IPS-18a (cell line): ENCODE results near the gene NLRC3.

Experiments used
- H3K27ac ChIP-seq: one replicate; pipeline ENCODE4 v1.5.1; 2013; ENCODE audit warnings: low read length
- H3K27me3 ChIP-seq: one replicate; pipeline ENCODE4 v1.6.1; 2013; ENCODE audit warnings: mild to moderate bottlenecking, low read length; ENCODE audit not compliant: control insufficient read depth, insufficient read depth
- H3K36me3 ChIP-seq: one replicate; pipeline ENCODE4 v1.6.1; 2013; ENCODE audit warnings: low read depth, low read length; ENCODE audit not compliant: control insufficient read depth
- H3K4me1 ChIP-seq: one replicate; pipeline ENCODE4 v1.6.1; 2013; ENCODE audit warnings: low read depth, low read length; ENCODE audit not compliant: control insufficient read depth
- H3K4me3 ChIP-seq: one replicate; pipeline ENCODE4 v1.5.1; 2013; ENCODE audit warnings: low read length
- H3K9ac ChIP-seq: one replicate; pipeline ENCODE4 v1.6.1; 2013; ENCODE audit warnings: mild to moderate bottlenecking, low read length, moderate library complexity
- H3K9me3 ChIP-seq: one replicate; pipeline ENCODE4 v1.6.1; 2013; ENCODE audit warnings: low read depth, low read length; ENCODE audit not compliant: control insufficient read depth

NLRC3 gene

DNA sequence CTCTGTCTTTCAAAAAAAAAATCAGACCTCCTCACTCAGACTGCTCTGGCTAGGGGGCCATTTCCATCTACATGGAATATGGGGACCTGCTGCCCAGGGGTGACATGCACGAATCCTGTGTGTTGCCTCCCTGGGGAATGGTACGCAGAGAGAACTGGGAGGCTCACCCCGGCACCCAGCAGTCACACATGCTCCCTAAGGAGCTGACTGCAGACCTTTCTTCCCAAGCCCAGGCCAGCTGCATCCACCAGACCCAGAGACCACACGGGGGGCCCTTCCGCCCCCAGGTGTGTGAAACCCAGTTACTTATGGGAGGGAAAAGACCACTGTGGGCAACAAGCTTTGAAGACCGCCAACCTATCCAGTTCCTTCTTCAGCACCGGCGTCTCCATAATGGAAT, 7.2 kb upstream of the NLRC3 start:
- Histone ChIP-seq H3K9ac (no peak overlapping the region), H3K4me3 (no peak overlapping the region), H3K36me3 (peaks cover 20% of the 10 kb centered on the region), H3K4me1 (no peaks in the 10 kb centered on the region), H3K27ac (no peak overlapping the region), H3K27me3 (no peaks in the 10 kb centered on the region), H3K9me3 (no peaks in the 10 kb centered on the region)

DNA sequence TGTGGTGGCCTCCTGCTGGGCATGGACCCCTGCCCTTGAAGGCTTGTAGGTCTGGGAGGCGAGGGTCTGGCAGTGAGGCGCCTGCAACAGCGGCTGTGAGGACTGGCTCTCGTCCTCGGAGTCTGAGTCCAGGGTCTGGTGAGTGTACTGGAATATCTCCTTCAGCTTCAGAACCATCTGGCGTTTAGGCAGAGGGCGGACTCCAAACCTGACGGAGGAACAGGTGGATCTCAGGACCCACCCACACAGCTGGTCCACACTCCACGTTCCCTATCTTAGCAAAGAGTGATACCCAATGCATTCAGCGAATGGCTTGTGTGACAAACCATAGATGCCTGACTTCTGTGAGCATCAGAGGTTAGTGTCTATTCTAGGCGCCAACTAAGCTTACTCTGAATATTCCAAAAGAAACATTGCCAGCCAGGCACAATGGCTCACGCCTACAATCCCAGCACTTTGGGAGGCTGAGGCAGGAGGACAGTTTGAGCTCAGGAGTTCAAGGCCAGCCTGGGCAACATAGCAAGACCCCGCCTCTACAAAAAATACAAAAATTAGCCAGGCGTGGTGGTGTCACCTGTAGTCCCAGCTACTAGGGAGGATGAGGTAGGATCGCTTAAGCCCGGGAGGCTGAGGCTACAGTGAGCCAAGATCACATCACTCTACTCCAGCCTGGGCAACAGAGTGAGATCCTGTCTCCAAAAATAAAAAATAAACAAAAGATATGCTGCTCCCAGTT, 6.3 kb upstream of the NLRC3 start:
- peaks cover 20% of the 10 kb centered on the region for H3K36me3 ChIP-seq
- no peak overlapping the region for H3K9ac ChIP-seq
- no peaks in the 10 kb centered on the region for H3K4me1 ChIP-seq
- no peaks in the 10 kb centered on the region for H3K27me3 ChIP-seq
- H3K9me3 ChIP-seq = no peaks in the 10 kb centered on the region
- no peak overlapping the region for H3K27ac ChIP-seq
- H3K4me3 ChIP-seq = no peak overlapping the region

DNA sequence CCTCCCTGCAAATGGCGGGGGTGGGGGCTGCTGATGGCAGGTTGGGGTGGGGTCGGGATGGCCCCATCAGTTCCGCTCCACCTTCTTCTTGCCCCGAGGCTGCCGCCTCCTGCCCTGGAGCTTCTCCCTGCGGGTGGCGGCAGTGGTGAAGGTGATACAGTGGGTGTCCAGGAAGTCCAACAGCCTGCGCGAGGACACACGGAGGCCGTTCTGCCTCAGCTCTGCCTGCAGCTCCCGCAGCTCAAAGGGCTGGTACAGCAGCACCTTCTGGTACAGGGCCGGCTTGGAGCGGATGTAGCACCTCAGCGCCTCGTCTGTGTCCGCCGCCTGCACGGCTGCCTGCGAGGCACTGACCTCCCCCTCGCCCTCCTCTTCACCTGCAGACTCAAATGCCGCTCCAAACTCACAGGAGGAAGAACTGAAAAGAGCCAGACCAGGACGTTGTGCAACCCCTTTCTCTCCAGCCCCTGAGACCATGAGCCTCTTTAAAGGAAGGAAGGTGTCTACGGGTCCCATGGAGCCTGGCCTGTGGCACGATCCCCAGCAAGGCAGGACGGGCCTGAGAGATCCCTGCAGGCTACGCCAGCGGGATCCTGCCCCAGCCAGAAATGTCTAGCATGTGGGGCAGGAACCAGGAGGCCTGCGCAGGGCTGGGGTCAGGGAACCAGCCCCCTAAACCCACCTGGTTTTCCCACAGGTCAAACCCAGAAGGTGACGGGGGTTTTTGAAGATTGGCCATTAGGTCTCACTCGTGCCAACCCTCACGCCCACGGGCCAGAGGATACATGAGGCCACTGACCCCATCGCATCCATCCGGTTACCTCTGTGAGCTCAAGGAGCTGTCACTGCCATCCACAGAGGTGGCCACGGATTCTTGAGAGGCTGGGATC, 5.3 kb upstream of the NLRC3 start:
- no peaks in the 10 kb centered on the region for H3K4me1 ChIP-seq
- no peaks in the 10 kb centered on the region for H3K27me3 ChIP-seq
- H3K36me3 ChIP-seq = peaks cover 16% of the 10 kb centered on the region
- no peak overlapping the region for H3K27ac ChIP-seq
- H3K9me3 ChIP-seq = no peaks in the 10 kb centered on the region
- no peak overlapping the region for H3K4me3 ChIP-seq
- H3K9ac ChIP-seq = no peak overlapping the region

DNA sequence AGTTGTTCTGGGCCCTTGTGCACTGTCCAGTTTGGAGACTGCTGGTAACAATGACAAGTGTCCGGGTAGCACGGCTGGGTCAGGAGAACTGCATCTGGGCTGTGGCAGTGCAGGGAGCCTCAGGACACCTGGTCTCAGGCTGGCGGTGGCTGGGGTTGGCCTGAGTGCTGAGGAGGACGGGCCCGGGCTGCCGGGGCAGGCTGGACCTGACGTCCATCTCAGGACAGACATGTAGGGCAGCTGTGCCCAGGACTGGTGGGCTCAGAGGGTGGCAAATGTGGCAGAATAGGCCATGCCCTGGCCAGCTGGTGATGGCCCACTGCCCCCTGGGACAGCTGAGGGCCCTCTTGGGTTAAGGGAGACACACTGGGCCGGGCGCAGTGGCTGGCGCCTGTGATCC, 4.2 kb upstream of the NLRC3 start:
- H3K36me3 ChIP-seq = peaks cover 16% of the 10 kb centered on the region
- H3K27ac ChIP-seq = no peak overlapping the region
- no peaks in the 10 kb centered on the region for H3K27me3 ChIP-seq
- H3K4me3 ChIP-seq = no peak overlapping the region
- no peaks in the 10 kb centered on the region for H3K9me3 ChIP-seq
- no peak overlapping the region for H3K9ac ChIP-seq
- no peaks in the 10 kb centered on the region for H3K4me1 ChIP-seq

DNA sequence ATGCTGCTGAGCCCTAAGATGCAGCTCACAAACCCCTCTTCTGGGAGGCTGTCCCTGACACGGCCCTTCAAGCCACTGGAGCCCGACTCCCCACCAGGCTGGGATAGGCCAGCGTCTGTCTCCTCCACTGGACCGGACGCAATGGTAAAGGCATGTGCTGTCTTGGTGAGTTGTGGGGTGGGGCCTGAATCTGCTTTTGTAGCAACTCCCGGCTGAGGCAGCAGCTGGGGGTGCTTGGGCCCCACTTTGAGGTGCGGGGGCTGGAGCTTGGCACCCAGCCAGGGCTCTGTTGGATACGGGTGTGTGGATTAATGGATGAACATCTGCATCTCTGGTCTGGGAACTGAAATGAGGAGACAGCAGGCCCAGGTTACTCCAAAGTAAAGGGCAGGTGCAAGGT, 3.5 kb upstream of the NLRC3 start:
- H3K9me3 ChIP-seq = no peaks in the 10 kb centered on the region
- peaks cover 16% of the 10 kb centered on the region for H3K36me3 ChIP-seq
- H3K4me1 ChIP-seq = no peaks in the 10 kb centered on the region
- no peaks in the 10 kb centered on the region for H3K27me3 ChIP-seq
- no peak overlapping the region for H3K4me3 ChIP-seq
- H3K9ac ChIP-seq = no peak overlapping the region
- H3K27ac ChIP-seq = no peak overlapping the region

DNA sequence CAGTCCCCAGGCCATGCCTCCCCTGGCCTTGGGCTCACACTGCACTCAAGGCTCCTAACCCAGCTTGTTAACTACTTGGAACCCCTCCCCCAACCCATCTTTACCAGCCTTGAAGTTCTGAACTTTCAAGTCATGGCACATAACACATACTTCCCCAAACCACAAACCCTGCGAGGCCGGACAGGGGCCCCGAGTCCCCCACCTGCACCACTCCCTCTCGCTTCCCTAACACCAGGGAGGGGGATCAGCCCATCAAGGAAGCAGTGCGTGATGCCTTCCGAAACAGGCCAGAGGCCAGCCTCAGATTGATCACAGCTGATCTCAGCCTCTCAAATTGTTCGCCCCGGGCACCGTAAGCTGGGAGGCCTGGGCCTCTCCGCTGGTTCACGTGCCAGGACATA, 3.0 kb upstream of the NLRC3 start:
- Histone ChIP-seq H3K9me3 (no peaks in the 10 kb centered on the region), H3K4me3 (no peak overlapping the region), H3K27me3 (no peaks in the 10 kb centered on the region), H3K9ac (no peak overlapping the region), H3K27ac (no peak overlapping the region), H3K4me1 (no peaks in the 10 kb centered on the region), H3K36me3 (peaks cover 16% of the 10 kb centered on the region)

DNA sequence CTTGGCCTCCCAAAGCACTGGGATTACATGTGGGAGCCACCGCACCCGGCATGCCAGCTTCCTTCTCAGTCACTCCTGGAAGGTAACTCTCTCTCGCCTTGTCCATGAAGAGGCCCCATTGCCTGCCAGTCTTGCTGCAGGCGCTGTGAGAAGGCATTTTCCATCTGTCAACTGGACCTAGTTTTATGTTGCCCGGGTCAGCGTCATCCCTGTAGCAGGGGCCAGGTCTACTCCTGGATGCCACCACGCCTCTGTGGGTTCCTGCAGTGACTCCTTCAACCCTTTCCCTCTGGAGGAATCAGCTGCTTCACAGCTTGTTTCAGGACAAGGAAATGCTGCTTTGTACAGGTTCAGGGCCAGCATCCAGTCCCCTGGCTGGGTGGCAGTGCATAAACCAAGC, 2.6 kb upstream of the NLRC3 start:
- H3K27me3 ChIP-seq = no peaks in the 10 kb centered on the region
- H3K4me3 ChIP-seq = no peak overlapping the region
- H3K9me3 ChIP-seq = no peaks in the 10 kb centered on the region
- H3K36me3 ChIP-seq = peaks cover 16% of the 10 kb centered on the region
- no peaks in the 10 kb centered on the region for H3K4me1 ChIP-seq
- no peak overlapping the region for H3K27ac ChIP-seq
- H3K9ac ChIP-seq = no peak overlapping the region

DNA sequence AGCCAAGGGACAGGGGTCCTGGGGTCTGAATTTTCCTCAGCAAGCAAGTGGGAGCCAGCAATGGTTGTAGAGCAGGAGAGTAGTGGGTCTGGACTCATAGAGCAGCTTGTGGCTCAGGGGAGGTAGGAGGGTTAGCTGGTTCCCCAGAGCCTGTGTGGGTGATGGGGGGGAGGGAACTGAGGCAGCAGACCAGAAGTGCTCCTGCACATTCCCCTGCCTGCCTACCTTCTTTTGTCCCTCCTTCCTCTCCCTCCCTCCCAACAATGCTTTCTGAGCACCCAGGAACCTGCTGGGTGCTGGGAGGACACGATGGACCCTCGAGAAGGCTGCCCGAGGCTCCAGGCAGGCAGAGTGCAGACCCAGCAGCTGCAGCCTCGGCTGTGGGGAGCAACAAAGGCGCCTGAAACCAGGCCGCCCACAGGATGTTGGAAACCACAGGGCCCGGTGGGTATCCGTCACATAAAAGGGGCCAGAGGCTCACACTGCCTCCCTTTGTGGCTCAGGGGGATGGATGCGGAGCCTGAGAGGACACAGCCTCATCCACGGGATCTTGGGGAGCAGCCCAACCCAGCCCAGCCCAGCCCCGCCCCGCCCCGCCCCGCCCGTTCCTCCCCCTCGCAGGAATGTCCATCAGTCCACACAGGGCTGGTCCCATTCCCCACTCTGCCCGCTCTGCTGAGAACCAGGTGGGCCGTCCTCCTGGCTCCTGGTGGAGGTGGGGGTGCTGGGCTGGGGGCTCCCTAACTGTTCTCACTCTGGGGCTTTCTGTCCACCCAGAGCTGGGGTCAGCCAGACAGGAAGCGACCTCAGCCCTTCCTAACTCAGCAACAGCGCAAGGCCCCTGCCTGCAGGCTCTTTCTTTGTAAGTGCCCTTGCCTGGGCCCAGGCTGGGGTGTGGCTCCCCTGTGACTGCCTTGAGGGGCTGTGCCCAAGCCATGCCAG, 1.7 kb upstream of the NLRC3 start:
- Histone ChIP-seq H3K4me3 (no peak overlapping the region), H3K9ac (no peak overlapping the region), H3K36me3 (peaks cover 15% of the 10 kb centered on the region), H3K27ac (no peak overlapping the region), H3K4me1 (no peaks in the 10 kb centered on the region), H3K9me3 (no peaks in the 10 kb centered on the region), H3K27me3 (no peaks in the 10 kb centered on the region)

DNA sequence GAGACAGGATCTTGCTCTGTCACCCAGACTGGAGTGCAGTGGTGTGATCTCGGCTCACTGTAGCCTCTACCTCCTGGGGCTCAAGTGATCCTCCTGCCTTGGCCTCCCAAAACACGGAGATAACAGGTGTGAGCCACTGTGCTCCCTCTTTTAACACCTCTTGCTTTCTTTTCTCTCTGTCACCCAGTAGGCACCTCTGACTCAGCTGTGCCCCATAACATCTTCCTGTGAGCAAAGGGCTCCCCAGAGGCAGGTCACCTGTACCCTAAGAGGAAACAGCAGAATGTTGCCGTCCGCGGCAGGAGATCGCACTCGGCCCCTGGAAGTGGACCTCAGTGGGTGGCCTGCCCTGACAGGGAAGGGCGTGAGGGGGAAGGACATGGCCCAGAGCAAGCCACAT, 918 bp upstream of the NLRC3 start:
- Histone ChIP-seq H3K27ac (no peak overlapping the region), H3K9me3 (no peaks in the 10 kb centered on the region), H3K4me1 (no peaks in the 10 kb centered on the region), H3K4me3 (no peak overlapping the region), H3K36me3 (peaks cover 8% of the 10 kb centered on the region), H3K27me3 (no peaks in the 10 kb centered on the region), H3K9ac (no peak overlapping the region)

DNA sequence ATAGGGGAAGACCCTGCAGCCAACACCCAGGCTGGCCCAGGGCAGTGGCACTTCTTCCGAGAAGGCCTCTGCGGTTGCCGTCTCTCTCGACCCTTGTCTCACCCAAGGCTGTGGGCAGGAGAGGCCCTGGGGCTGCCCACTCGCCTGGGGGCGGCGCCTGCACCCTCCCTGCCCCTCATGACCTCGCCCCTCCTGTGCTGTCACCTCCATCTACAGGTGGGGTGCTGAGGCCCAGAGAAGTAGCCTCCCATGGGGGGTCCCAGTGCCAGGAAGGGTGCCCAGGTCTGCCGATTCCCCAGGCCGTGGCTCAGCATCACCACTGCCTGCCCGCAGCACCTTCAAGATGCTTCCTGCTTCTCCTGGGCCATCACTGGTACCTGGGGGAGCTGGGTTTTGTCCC, 992 bp downstream of the NLRC3 start:
- no peak overlapping the region for H3K4me3 ChIP-seq
- H3K9ac ChIP-seq = no peak overlapping the region
- no peak overlapping the region for H3K27ac ChIP-seq
- no peaks in the 10 kb centered on the region for H3K4me1 ChIP-seq
- H3K27me3 ChIP-seq = no peaks in the 10 kb centered on the region
- H3K36me3 ChIP-seq = no peaks in the 10 kb centered on the region
- no peaks in the 10 kb centered on the region for H3K9me3 ChIP-seq

DNA sequence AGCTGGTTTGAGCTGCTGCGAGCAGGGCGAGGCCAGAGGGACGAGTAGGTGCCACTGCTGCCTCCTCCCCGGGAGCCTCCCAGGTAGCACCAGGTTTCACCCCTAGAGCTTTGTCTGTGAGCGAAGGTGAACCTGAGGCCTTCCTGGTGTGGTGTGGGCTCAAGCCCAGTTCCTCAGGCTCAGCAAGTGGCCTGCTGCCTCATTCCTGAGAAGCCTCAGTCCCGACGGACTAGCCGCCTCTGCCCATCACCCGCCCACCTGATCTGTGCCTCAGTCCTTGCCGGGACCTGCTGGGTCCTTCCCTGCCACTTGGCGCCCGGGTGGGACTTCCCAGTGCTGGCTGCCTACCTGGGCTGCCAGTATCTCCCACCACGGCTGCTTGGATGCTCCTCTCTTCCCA, 1.7 kb downstream of the NLRC3 start:
- no peaks in the 10 kb centered on the region for H3K9me3 ChIP-seq
- no peak overlapping the region for H3K9ac ChIP-seq
- H3K4me1 ChIP-seq = no peaks in the 10 kb centered on the region
- H3K36me3 ChIP-seq = no peaks in the 10 kb centered on the region
- H3K27me3 ChIP-seq = no peaks in the 10 kb centered on the region
- H3K4me3 ChIP-seq = no peak overlapping the region
- no peak overlapping the region for H3K27ac ChIP-seq
